NCI-H2107 treated with DMSO at 0.1 percent for 48 hours (cell line): ENCODE data around the gene CTNND2.

Experiments
- DNase-seq: peaks from one replicate; lab custom pipeline; 2025; ENCODE audit not compliant: unreplicated experiment; lab: John Stamatoyannopoulos, UW

Gene CTNND2

DNA sequence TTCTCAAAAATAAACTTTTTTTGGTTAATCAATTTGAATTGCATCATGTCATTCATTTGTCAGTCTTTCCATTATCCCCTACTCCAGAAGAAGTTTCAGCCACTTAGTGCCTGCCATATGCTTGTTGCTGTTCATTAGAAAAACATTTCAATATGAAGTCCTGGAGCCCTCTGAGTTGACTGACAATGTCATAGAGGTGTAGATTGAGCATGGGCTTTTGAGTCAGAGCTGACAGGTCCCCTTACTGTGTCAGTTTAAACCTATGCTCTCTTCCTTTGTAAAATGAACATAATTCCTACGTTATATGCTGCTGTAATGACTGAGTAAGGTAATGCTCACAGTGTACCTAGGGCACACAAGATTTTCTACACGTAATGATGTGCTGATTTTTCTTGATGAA is 114.0 kb downstream of the CTNND2 start:
- no peak for DNase-seq

DNA sequence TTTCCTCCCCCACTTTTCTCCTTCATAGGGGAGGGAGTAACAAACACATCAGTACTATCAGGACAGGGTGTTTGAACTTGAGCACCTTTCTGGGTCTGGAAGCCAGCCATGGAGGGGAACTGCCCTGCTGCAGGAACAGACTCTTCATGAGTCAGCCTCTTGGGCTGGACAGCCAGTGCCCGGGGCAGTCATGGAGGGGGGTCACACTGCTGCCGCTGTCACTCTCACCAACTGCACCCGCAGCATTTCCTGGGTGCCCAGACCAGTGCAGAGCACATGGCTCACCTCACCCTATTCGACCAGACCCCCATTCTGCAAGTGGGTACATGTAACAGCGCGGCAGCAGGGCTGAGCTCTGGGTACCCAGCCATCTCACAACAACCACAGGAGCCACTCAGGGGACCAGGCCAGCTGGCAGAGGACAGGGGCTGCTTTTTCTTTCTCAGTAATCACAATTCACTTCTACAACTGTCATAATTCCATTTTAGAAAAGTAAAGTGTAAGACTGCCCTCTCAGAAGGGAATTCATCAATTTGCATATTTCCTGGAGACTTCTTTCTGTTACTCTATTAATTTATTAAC is 118.4 kb downstream of the CTNND2 start:
- DNase-seq: no peak

GRCh38 chr5:11780641-11781345 is 123.5 kb downstream of the CTNND2 start:
- no peak for DNase-seq

DNA sequence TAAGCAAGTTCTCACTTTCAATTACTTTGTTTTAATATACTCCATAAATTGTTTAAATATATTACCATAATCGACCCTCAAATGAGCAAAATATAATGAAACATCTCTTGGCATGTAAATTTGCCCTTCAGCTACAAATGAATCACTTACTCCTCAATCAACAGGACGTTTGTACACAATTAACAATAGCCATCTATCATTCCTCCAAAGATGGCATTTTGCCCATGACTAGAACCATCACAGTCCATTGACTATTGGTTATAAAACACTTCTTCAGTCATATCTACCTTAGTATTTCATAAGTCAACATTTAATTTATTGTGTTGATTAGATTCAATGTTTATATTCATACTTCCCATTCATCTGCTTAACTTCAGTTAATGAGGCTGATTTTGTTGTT is 127.2 kb downstream of the CTNND2 start:
- no peak for DNase-seq

- no peak for DNase-seq
These were observed 133.9 kb downstream of the CTNND2 start for GRCh38 chr5:11770310-11770709.

GRCh38 chr5:11760934-11761603 is 143.2 kb downstream of the CTNND2 start:
- no peak for DNase-seq

GRCh38 chr5:11758321-11758720 is 145.9 kb downstream of the CTNND2 start:
- no peak for DNase-seq

DNA sequence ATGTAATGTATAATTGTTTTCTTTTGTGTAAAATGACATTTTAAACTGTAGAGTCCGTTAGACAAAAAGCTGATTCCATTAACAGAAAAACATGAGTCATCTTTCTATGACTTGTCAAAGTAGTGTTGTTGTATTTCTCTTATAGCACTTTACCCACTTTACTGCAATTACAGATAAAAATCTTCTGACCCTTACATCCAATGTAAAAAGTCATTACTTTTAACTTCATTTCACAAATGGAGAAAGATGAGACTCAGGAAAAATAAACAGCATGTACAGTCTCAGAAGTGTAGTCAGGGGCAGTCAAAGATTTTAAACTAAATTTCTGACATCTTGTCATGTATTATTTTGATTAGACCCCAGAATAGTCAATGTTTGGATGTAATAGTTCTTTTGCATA is 146.6 kb downstream of the CTNND2 start:
- DNase-seq: no peak

- DNase-seq: no peak
These were observed 167.2 kb downstream of the CTNND2 start for GRCh38 chr5:11737010-11737409.

DNA sequence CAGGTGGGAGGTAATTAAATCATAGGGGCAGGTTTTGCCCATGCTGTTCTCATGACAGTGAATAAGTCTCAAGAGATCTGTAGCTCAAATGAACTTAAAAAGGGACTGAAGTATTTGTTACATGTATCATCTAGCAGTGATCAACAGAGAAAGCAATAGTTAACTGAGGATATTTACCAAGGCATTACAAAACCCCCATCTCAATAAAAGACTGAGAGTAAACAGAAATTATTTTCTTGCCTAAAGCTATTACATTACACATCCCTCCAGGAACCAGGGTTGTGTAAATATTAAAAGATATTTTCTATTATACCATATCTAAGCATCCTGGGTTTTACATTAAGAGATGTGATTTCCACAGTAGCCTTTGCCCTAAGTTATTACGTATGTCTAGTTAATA is 169.9 kb downstream of the CTNND2 start:
- no peak for DNase-seq

- no peak for DNase-seq
These were observed 170.4 kb downstream of the CTNND2 start for GRCh38 chr5:11733840-11734192.

DNA sequence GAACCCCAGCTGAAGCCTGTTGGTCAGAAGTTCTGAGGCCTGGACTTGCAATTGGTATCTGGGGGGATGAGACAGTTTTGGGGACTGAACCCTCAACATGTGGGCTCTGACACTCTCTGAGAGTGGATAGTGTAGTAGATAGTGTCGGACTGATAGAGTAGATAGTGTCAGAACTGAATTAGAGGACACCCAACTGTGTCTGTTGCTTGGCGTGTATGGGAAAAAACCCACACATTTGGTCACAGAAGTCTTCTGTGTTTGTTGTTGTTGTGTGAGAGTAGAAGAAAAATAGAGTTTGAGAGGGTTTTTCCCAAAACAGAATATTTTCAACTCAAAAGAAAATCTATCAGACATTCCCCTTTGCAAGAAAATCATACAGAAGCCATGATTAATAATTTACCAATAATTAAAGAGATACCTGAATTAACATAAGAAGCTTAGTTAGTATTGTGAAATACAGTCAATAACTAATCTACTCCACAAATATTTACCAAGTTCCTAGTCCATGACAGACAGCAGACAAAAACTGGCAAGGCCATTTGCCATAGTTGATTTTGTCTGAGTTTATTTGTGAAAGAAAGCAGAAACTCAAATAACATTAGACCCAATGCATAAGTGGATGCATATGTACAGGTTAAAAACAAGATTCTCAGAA is 170.9 kb downstream of the CTNND2 start:
- DNase-seq: no peak

- no peak for DNase-seq
These were observed 179.3 kb downstream of the CTNND2 start for GRCh38 chr5:11724940-11725339.

- DNase-seq: peak; percentile 9
These were observed 184.3 kb downstream of the CTNND2 start for GRCh38 chr5:11719888-11720481.

GRCh38 chr5:11715461-11716196 is 188.6 kb downstream of the CTNND2 start:
- no peak for DNase-seq

DNA sequence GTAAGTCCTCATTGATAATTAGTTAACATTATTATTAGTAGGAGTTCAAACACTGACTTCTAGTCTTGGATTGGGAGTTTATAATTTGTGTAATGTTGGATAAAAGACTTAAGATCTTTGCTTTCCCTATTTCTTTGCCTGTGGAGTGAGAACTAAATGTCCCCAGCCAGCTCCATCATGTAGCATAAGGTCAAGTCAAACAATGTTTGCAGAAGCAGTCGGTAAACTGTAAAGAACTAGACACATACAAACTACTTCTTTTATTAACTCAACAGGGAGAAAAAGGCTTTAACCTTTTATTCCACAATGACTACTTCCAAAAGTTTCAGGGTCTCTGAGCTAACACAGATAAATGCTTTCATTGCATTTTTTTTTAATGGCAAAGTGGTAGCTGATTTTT is 192.3 kb downstream of the CTNND2 start:
- DNase-seq: no peak

DNA sequence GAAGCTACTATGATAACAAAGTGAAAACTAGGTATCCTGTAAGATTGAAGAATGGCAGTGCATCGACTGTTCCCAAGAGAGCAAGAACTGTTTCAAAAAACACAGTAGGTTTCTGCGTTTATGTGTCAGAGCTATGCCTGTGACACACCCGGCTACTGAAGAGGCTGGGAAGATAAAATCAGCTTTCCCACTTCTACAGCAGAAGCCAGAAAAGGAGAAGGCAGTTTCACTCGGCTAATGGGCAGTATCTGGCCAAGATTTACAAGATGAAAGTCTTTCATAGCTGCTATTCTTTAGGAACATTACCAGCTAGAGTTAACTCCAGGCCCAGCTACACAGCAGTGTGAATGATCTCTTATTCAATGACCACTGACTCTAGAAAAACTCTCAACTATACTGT is 195.2 kb downstream of the CTNND2 start:
- DNase-seq: no peak

DNA sequence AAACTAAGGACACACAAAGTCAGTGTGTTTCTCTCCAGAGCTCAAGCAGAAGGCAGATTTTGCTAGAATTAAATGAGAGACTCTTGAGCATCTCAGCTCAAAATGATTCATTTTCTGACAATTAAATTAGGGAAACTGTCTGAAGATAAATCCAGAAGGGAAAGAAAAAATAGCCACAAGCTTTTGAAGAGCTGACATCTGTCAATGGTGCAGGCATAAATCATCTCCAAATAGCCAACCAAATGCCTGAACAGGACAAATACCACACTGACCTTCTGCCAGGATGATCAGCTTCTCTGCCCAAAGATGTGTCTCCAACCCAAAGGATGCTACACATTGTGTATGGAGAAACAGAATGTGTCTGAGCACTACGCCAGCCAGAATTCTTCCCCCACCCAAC is 199.3 kb downstream of the CTNND2 start:
- no peak for DNase-seq

DNA sequence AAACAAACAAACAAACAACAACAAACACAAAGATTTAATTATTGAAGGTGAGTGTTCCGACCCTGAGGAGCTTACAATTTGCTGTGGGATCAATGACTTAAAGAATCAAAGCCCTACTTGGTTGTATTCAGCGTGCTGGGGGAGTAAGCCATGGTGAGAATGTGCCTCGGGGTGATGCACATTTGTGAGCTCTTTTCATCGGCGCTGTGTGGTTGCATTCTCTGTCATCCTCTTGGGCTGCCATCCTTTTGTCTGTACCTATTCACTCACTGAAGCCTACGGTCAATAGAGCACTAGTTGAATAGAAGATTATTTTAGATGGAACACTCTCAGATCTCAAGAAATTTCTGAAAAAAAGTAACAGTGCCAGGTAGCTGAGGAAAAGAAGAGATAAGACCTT is 203.9 kb downstream of the CTNND2 start:
- no peak for DNase-seq

DNA sequence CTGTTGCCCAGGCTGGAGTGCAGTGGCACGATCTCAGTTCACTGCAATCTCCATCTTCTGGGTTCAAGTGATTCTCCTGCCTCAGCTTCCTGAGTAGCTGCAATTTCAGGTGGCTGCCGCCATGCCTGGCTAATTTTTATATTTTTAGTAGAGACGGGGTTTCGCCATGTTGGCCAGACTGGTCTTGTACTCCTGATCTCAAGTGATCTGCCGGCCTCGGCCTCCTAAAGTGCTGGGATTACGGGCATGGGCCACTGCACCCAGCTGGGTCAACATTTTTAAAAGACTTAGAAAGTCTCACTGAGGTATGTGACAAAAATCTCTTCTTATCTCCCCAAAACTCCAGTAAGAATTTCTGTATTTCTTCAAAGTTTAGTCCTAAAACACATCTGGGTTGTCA is 211.6 kb downstream of the CTNND2 start:
- DNase-seq: no peak

DNA sequence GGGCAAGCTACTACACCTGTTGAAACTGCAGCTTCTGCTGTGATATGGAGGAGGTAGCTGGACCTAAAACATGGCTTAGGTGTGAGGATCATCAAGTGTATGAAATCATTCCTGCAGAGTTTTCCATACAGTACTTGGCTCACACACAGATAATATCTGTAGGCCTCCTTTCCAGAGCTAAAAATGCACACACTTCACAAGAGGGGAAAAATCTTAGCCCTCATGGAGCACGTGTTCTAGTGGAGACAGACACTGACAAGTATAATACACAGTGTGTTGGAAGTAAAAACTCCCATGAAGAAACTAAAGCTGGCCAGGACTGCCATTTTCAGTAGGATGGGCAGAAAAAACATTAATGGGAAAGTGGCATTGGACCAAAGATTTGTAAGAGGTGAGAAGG is 216.7 kb downstream of the CTNND2 start:
- no peak for DNase-seq
